NCI-H1930 (cell line): Measurements from ENCODE around the gene STK40.
A peak's percentile ranks its signal among the peaks of the same experiment; 100 is the strongest.

ENCODE experiments used
- DNase-seq, 2 experiments: peaks; one replicate each; lab custom pipeline; 2025; lab: John Stamatoyannopoulos, UW

The STK40 gene

DNA sequence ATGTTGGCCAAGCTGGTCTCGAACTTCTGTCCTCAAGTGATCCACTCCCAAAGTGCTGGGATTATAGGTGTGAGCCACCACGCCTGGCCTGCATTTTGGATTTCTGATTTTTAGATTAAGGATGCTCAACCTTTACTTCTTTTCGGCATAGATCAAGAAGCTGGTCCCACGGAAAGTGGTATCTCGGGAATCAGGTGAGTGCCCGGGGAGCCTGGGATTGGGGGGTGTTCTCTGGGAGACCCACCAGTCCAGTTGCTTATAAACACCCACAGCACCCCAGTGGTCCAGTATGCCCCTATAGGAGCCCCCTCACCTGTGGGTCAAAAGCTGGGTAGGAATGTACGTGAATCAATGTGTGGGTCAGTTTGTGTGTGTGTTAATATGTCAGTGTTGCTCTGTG is 76.3 kb downstream of the STK40 start:
- DNase-seq = no peak

- no peak for DNase-seq
These were observed 78.0 kb downstream of the STK40 start for GRCh38 chr1:36307601-36308330.

GRCh38 chr1:36306902-36307456 is 78.7 kb downstream of the STK40 start:
- peak; percentile 83 to 92 for DNase-seq

DNA sequence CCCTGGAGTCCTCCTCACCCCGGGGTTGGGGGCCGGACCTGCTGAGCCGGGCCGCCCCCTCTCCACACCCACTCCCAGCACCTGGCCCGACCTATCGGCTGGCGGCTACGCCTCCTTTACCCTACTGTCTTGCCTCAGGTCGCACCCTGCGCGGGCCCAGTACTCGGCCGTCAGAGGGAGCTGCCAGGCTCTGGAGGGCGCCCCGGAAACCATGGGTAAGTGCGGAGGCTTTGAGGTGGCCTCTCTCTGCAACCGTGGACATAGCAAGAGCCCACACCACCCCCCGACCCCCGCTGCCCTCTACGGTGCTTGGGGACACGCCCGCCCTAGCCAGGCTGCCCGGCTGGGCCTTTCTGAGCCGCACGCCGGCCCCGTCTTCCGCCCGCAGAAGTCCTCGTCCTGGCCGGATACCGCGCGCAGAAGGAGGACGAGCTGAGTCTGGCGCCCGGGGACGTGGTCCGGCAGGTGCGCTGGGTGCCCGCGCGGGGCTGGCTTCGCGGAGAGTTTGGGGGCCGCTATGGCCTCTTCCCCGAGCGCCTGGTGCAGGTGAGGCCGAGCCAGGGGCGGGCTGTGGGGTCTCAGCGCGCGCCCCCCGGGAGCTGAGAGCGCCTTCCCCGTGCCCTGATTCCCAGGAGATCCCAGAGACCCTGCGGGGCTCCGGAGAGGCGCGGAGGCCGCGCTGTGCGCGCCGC is 79.4 kb downstream of the STK40 start, which contains the start of gene SH3D21:
Gene SH3D21, plus strand, starts transcription at position 159 of the 692 bp plus-strand sequence. Its CDS starts 53 bp downstream, at position 212.
- DNase-seq = peak in 1 of 2 experiments; percentile 60

- DNase-seq = no peak
These were observed 79.9 kb downstream of the STK40 start for GRCh38 chr1:36305915-36306209.

DNA sequence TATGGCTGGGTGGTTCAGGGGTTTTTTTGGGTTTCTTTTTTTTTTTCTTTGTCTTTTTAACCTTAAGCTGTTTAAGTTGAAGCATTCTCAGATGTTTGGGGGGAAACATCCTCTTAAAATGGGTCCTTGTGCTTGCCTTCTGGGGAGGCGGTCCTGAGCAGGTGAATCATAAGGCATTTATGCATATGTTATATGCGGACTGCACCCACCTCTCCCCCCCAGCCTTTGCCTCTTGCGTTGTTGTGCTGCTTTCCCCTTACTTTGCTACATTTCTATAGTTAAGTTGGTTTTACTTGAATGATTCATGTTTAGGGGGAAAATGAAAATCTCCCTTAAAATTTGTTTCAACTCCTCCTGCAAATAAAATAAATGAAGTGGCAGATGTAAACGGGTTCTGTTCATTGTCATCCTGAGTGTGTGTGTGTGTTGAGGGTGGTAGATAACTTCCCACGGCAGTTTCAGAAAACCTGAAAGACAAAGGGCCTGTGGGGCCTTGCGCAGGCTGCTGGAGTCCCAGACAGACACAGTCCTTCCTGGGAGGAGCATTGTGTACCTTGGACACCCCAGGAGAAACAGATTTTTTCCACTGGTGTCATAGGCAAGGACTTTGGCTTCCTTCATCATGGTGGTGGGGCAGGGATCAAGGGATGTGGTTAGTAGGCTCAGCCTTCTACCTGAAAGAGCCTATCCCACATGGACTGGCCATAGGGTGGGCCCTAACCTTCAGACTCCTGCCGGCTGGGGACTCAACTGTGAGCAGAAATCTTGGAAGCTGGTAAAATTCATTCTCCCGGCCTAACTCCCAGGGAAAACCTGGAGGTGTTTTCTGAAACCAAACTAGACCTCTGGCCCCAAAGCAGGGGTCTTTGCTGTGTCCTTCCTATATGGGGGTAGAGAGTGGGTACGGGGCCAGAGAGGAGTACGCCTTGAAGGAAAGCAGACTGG is 80.5 kb downstream of the STK40 start:
- DNase-seq = no peak

GRCh38 chr1:36304521-36304920 is 81.2 kb downstream of the STK40 start:
- DNase-seq = no peak

DNA sequence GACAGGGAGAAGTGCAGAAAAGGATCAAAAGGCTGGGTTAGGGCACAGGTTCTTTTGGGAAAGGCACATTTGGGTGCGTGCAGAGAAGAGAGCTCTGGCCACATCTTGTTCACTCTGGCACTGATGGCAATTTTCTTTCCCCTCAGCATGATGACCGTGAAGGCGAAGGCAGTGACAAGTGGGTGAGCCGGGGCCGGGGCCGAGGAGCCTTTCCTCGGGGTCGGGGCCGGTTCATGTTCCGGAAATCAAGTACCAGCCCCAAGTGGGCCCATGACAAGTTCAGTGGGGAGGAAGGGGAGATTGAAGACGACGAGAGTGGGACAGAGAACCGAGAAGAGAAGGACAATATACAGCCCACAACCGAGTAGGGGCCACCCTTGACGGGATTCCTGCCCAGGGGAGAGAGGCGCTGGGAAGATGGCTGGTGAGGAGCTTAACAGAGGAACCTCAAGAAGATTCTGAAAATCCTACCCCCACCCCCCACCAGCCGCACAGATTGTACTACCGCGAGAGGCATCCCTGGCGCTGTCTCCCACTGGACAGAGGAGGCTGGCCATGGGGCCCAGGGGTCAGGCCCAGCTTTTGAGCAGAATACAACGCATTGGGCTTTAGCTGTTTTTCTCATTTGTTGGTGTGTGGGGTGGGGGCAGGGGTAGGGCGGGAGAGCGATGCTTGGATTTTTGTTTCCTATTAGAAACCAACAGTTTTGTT is 81.9 kb downstream of the STK40 start:
- no peak for DNase-seq

DNA sequence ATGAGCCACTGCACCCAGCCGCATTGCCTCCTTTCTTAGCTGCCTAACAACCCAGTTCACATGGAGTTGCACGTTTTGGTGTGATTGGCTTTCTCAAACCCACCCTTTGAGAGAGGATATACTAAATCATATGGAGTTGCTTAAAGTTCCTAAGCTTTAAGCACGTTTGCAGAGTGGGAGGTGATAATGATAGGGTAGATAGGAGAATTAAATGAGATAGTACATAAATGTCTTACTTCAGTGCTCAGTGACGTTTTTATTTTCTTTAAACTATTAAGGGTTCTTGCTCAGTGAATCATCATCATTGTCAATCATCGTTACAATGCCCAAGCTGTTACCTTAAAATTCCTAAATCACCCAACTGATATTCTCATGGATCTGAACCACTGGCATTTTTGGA is 82.5 kb downstream of the STK40 start:
- DNase-seq = no peak

DNA sequence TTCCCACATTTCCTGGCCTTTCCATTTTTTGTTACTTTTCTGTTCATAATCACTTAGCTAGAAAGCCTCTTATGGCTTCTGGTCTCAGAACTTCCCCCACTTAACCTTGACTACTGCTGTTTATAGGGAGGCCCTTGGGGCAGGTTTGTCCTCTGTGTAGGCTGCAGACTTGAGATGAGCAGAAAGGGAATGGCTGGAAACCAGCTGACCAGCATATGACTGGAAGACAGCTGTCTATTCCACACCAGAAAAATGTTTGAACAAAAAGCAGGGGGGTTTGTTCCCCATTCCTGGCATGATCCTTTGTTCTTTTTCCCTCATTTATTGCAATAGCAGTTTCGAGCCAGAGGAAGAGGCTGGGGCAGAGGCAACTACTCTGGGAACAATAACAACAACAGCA is 84.5 kb downstream of the STK40 start:
- DNase-seq = no peak

DNA sequence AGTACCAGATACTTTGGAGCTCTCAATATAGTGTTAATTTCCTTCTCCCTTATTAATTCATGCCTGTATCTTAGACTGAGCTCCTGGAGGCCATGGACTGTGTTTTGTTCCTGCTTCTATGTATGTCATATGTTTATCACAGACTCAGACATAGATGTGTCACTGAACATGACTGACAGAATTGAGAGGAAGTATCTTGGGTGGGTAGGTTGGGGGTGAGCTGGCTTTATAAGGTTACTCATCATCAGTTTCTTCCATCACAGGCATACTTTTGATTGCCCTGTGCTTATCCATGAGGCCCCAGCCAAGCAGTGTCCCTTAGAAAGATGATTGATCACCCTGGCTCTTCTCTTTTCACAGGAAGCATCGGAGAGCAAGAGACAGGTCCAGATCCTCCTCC is 85.2 kb downstream of the STK40 start:
- DNase-seq = no peak

GRCh38 chr1:36298640-36299039 is 87.1 kb downstream of the STK40 start:
- DNase-seq = no peak

- DNase-seq = no peak
These were observed 88.7 kb downstream of the STK40 start for GRCh38 chr1:36297062-36297461.

DNA sequence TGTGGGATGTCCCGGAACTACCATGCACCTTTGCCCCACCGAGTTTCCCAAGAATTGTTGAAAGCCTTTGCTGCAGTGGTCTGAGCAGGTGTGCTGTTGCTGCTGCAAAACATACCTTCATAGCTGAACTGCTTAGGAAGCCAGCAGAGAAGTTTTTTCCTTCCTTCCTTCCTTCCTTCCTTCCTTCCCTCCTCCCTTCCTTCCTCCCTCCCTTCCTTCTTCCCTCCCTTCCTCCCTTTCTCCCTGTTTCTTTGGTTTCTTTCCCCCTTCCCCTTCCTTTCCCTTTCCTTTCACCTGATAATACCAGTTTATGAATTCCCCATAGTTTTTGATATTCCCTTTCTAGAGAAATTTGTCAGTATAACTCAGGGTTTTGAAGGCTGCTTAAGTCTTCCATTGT is 90.3 kb downstream of the STK40 start:
- DNase-seq = no peak
